ENCODE data around the gene FUOM.
A peak's percentile ranks its signal among the peaks of the same experiment; 100 is the strongest.

Gene FUOM

GRCh38 chr10:133309100-133309719, 48.6 kb downstream of the FUOM start:
- DNase-seq = peak; percentile 88

- DNase-seq = peak; percentile 90
These were observed 49.3 kb downstream of the FUOM start, which contains the start of the genes TUBGCP2 and ZNF511 for GRCh38 chr10:133308421-133309099. TUBGCP2 (minus strand) TSS chr10:133308872; CDS start chr10:133302941, 5,931 bp downstream. ZNF511 (plus strand) TSS chr10:133308914; CDS start chr10:133308944, 30 bp downstream.

GRCh38 chr10:133307776-133308420, 49.9 kb downstream of the FUOM start:
- DNase-seq = peak; percentile 90

GRCh38 chr10:133306941-133307379, 50.9 kb downstream of the FUOM start:
- no peak for DNase-seq

DNA sequence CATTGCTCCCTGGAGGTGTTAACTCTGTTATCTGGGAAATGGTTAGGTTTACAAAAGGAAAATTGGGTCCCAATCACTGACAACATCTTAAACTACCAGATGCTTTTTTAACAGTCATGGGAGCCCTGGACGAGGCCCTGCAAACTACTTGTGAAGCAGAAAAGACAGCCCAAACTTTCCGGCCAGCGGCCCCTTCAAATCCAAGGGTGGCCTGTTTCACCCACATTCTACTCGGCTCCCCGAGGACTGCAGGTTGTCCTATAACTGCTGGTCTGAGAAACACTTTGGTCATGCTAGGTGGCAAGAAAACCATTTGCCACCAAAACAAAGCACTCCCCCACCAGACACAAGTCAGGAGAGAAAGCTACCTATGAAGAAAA, 51.7 kb downstream of the FUOM start:
- DNase-seq = no peak

Measured in activated naive CD4-positive, alpha-beta T cell treated with anti-CD3 and anti-CD28 coated beads, Interleukin-2, amount 50 U/mL, for 16 hours (primary cell).